ENCODE data around the gene OPCML.

The OPCML gene

GRCh38 chr11:132914600-132914999 is 617.7 kb downstream of the OPCML start:
- H3K27me3 Mint-ChIP-seq (ENCODE audit: low read depth, poor library complexity): peaks cover 3% of the 10 kb centered on the region

GRCh38 chr11:132913886-132914285 is 618.4 kb downstream of the OPCML start:
- H3K4me3 Mint-ChIP-seq: no peak overlapping the region
- peaks cover 20% of the 10 kb centered on the region for H3K4me1 Mint-ChIP-seq
- H3K27me3 Mint-ChIP-seq (ENCODE audit: low read depth, poor library complexity): peaks cover 3% of the 10 kb centered on the region
- H3K36me3 Mint-ChIP-seq (ENCODE audit: low read depth): no peaks in the 10 kb centered on the region
- no peaks in the 10 kb centered on the region for H3K9me3 Mint-ChIP-seq
- no peak overlapping the region for H3K27ac Mint-ChIP-seq
- DNase-seq: no peak
- TF ChIP-seq CTCF (IDR thresholded peaks at IDR 0.05): no peak

More at GRCh38 chr11:132914600-132914999, 617.7 kb downstream of the OPCML start:
- Mint-ChIP-seq H3K27ac (no peak overlapping the region), H3K36me3 (ENCODE audit: low read depth) (no peaks in the 10 kb centered on the region), H3K9me3 (no peaks in the 10 kb centered on the region), H3K4me1 (peaks cover 22% of the 10 kb centered on the region), H3K4me3 (no peak overlapping the region)
- DNase-seq: no peak
- TF ChIP-seq CTCF (IDR thresholded peaks at IDR 0.05): no peak

- no peak for DNase-seq
- H3K27ac Mint-ChIP-seq: no peak overlapping the region
- no peaks in the 10 kb centered on the region for H3K36me3 Mint-ChIP-seq (ENCODE audit: low read depth)
- H3K4me3 Mint-ChIP-seq: no peak overlapping the region
- peaks cover 20% of the 10 kb centered on the region for H3K4me1 Mint-ChIP-seq
- no peaks in the 10 kb centered on the region for H3K9me3 Mint-ChIP-seq
- TF ChIP-seq CTCF (IDR thresholded peaks at IDR 0.05): no peak
- H3K27me3 Mint-ChIP-seq (ENCODE audit: low read depth, poor library complexity): peaks cover 3% of the 10 kb centered on the region
These were observed 619.0 kb downstream of the OPCML start for GRCh38 chr11:132913295-132913694.

GRCh38 chr11:132911186-132911585 is 621.1 kb downstream of the OPCML start:
- Mint-ChIP-seq H3K4me1 (peaks cover 20% of the 10 kb centered on the region), H3K27ac (no peak overlapping the region), H3K9me3 (no peaks in the 10 kb centered on the region), H3K27me3 (ENCODE audit: low read depth, poor library complexity) (no peaks in the 10 kb centered on the region), H3K36me3 (ENCODE audit: low read depth) (no peaks in the 10 kb centered on the region), H3K4me3 (no peak overlapping the region)
- no peak for DNase-seq
- no peak for TF ChIP-seq CTCF (IDR thresholded peaks at IDR 0.05)

GRCh38 chr11:132910011-132910760 is 622.1 kb downstream of the OPCML start:
- TF ChIP-seq CTCF (IDR thresholded peaks at IDR 0.05): no peak
- H3K27me3 Mint-ChIP-seq (ENCODE audit: low read depth, poor library complexity): peaks cover 2% of the 10 kb centered on the region
- H3K4me3 Mint-ChIP-seq: no peak overlapping the region
- DNase-seq: no peak
- H3K36me3 Mint-ChIP-seq (ENCODE audit: low read depth): no peaks in the 10 kb centered on the region
- H3K9me3 Mint-ChIP-seq: no peaks in the 10 kb centered on the region
- H3K4me1 Mint-ChIP-seq: peaks cover 20% of the 10 kb centered on the region
- no peak overlapping the region for H3K27ac Mint-ChIP-seq

- H3K27me3 Mint-ChIP-seq (ENCODE audit: low read depth, poor library complexity): peaks cover 2% of the 10 kb centered on the region
- DNase-seq: no peak
- H3K36me3 Mint-ChIP-seq (ENCODE audit: low read depth): no peaks in the 10 kb centered on the region
- H3K27ac Mint-ChIP-seq: no peak overlapping the region
- H3K9me3 Mint-ChIP-seq: no peaks in the 10 kb centered on the region
- no peak for TF ChIP-seq CTCF (IDR thresholded peaks at IDR 0.05)
- H3K4me3 Mint-ChIP-seq: no peak overlapping the region
- peaks cover 26% of the 10 kb centered on the region for H3K4me1 Mint-ChIP-seq
These were observed 623.2 kb downstream of the OPCML start for GRCh38 chr11:132909021-132909606.

All from nephron progenitor cell (in vitro differentiated cells).